T-helper 22 cell (primary cell): ENCODE results near the gene SRGN.

Experiments used
- DNase-seq: peaks from one replicate; pipeline ENCODE4 v3.0.0-alpha.2; 2020; ENCODE audit warnings: low read depth

SRGN gene

GRCh38 chr10:69061305-69062161, 26.4 kb upstream of the SRGN start:
- no peak for DNase-seq

- DNase-seq = no peak
These were observed 25.0 kb upstream of the SRGN start for GRCh38 chr10:69062901-69063300.

GRCh38 chr10:69064762-69065328, 23.1 kb upstream of the SRGN start:
- no peak for DNase-seq

GRCh38 chr10:69065406-69066361, 22.2 kb upstream of the SRGN start:
- DNase-seq = no peak

- no peak for DNase-seq
These were observed 20.7 kb upstream of the SRGN start for GRCh38 chr10:69067189-69067588.

GRCh38 chr10:69068549-69068948, 19.4 kb upstream of the SRGN start:
- DNase-seq = no peak

- DNase-seq = no peak
These were observed 18.5 kb upstream of the SRGN start for GRCh38 chr10:69069090-69070042.

GRCh38 chr10:69070951-69071350, 17.0 kb upstream of the SRGN start:
- DNase-seq = no peak

GRCh38 chr10:69071610-69072009, 16.3 kb upstream of the SRGN start:
- no peak for DNase-seq

GRCh38 chr10:69073026-69073425, 14.9 kb upstream of the SRGN start:
- no peak for DNase-seq

- no peak for DNase-seq
These were observed 14.1 kb upstream of the SRGN start for GRCh38 chr10:69073736-69074364.

- no peak for DNase-seq
These were observed 13.4 kb upstream of the SRGN start for GRCh38 chr10:69074532-69074931.

- no peak for DNase-seq
These were observed 12.5 kb upstream of the SRGN start for GRCh38 chr10:69075431-69075830.

GRCh38 chr10:69078311-69078710, 9.6 kb upstream of the SRGN start:
- DNase-seq = no peak

- DNase-seq = no peak
These were observed 7.7 kb upstream of the SRGN start for GRCh38 chr10:69080226-69080625.

- DNase-seq = no peak
These were observed 1.8 kb upstream of the SRGN start for GRCh38 chr10:69086001-69086509.

- no peak for DNase-seq
These were observed 517 bp downstream of the SRGN start for GRCh38 chr10:69088471-69088769.

GRCh38 chr10:69088801-69089501, 1.0 kb downstream of the SRGN start:
- DNase-seq = peak; percentile 27

- DNase-seq = peak; percentile 79
These were observed 2.0 kb downstream of the SRGN start for GRCh38 chr10:69089638-69090599.
